Neural progenitor cell (in vitro differentiated cells): ENCODE measurements around the gene MCMBP. TPM values are rescaled to one million over a fixed set of nuclear protein-coding genes. Genes with fewer than 3 reads are reported as not detected.
A peak's percentile ranks its signal among the peaks of the same experiment; 100 is the strongest.

Source experiments
- DNase-seq: peaks from one replicate; pipeline ENCODE4 v3.0.0-alpha.2; 2016; ENCODE audit warnings: low spot score
- H2AFZ ChIP-seq: fragments of 200-600 bp; sonication (generic); replicated peaks from 2 replicates; pipeline ENCODE4 v1.6.1; 2016; ENCODE audit warnings: antibody characterized with exemption
- H3F3A ChIP-seq: fragments of 200-600 bp; sonication (generic); 2 replicates; pipeline ENCODE4 v1.6.1; 2016; ENCODE audit warnings: antibody characterized with exemption, low read depth
- H3K27ac ChIP-seq: fragments of 200-600 bp; sonication (generic); 2 replicates; pipeline ENCODE4 v1.5.1; 2016; ENCODE audit warnings: mild to moderate bottlenecking
- H3K27me3 ChIP-seq: fragments of 200-600 bp; sonication (generic); 2 replicates; pipeline ENCODE4 v1.6.1; 2016; ENCODE audit warnings: mild to moderate bottlenecking, moderate library complexity
- H3K36me3 ChIP-seq: fragments of 200-600 bp; sonication (generic); 2 replicates; pipeline ENCODE4 v1.5.1; 2016
- H3K4me1 ChIP-seq: fragments of 200-600 bp; sonication (generic); 2 replicates; pipeline ENCODE4 v1.6.1; 2016; ENCODE audit warnings: mixed run types
- H3K4me2 ChIP-seq: fragments of 200-600 bp; sonication (generic); 2 replicates; pipeline ENCODE4 v1.6.1; 2016
- H3K4me3 ChIP-seq: fragments of 200-600 bp; sonication (generic); 2 replicates; pipeline ENCODE4 v1.5.1; 2016
- H3K79me2 ChIP-seq: fragments of 200-600 bp; sonication (generic); 2 replicates; pipeline ENCODE4 v1.6.1; 2016; ENCODE audit warnings: low read depth
- H3K9ac ChIP-seq: fragments of 200-600 bp; sonication (generic); 2 replicates; pipeline ENCODE4 v1.6.1; 2016
- H3K9me3 ChIP-seq: fragments of 200-600 bp; sonication (generic); 2 replicates; pipeline ENCODE4 v1.5.1; 2016; ENCODE audit warnings: low read depth
- H4K20me1 ChIP-seq: fragments of 200-600 bp; sonication (generic); 2 replicates; pipeline ENCODE4 v1.6.1; 2016; ENCODE audit warnings: low read depth
- H3K27ac Mint-ChIP-seq: 3 replicates; pipeline ENCODE4 v1.8.0; 2021; ENCODE audit warnings: mixed read lengths
- H3K27me3 Mint-ChIP-seq: 2 replicates; pipeline ENCODE4 v1.8.0; 2022; ENCODE audit warnings: low read depth, mild to moderate bottlenecking, inconsistent platforms, moderate library complexity, mixed read lengths; ENCODE audit not compliant: insufficient read depth
- H3K36me3 Mint-ChIP-seq: 3 replicates; pipeline ENCODE4 v1.8.0; 2021; ENCODE audit warnings: mixed read lengths
- H3K4me1 Mint-ChIP-seq: 3 replicates; pipeline ENCODE4 v1.8.0; 2021; ENCODE audit warnings: mixed read lengths
- H3K4me3 Mint-ChIP-seq: 3 replicates; pipeline ENCODE4 v1.8.0; 2021; ENCODE audit warnings: mild to moderate bottlenecking, moderate library complexity, mixed read lengths
- H3K9me3 Mint-ChIP-seq: 3 replicates; pipeline ENCODE4 v1.8.0; 2020; ENCODE audit warnings: mixed read lengths
- EZH2 ChIP-seq: fragments of 200-600 bp; sonication (generic); IDR thresholded peaks from 2 replicates; pipeline ENCODE4 v1.6.1; 2017; ENCODE audit warnings: antibody characterized with exemption, mild to moderate bottlenecking, moderate library complexity
- EZH2phosphoT487 ChIP-seq: fragments of 200-600 bp; sonication (generic); IDR thresholded peaks from 2 replicates; pipeline ENCODE4 v1.6.1; 2017; ENCODE audit warnings: antibody characterized with exemption
- total RNA-seq: library from RNA; depleted of rRNA; stranded (reverse); fragments of >200 nt; gene quantifications from 2 replicates; pipeline ENCODE4 v1.2.3, GENCODE V29; 2015; ENCODE audit warnings: low replicate concordance
- TF ChIP-seq, protein P1 (sequence below): fragments of 200-600 bp; sonication (generic); IDR thresholded peaks from 2 replicates; pipeline ENCODE4 v1.5.1; 2017; ENCODE audit warnings: antibody characterized with exemption, mild to moderate bottlenecking

MCMBP gene
- total RNA-seq, 1 donor from 2014 or later: 86.3 TPM

DNA sequence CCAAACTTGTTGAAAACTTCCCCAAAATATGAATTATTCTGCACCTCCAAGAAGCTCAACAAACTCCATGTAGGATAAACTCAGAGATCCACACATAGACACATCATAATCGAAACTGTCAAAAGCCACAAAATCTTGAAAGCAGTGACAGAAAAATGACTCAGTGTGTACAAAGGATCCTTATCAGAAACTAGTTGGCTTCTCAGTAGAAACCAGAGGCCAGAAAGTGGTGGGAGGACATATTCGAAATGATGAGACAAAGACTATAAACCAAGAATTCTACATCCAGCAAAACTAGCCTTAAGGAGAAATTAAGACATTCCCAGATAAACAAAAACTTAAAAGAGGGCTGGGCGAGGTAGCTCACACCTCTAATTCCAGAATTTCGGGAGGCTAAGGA is 38.5 kb downstream of the MCMBP start:
- H3K4me3 ChIP-seq: no peak overlapping the region
- no peak overlapping the region for H2AFZ ChIP-seq
- no peaks in the 10 kb centered on the region for H3K9me3 ChIP-seq
- no peaks in the 10 kb centered on the region for H4K20me1 ChIP-seq
- peaks cover 3% of the 10 kb centered on the region for H3K4me1 Mint-ChIP-seq
- H3K4me3 Mint-ChIP-seq: no peak overlapping the region
- TF ChIP-seq EZH2phosphoT487 (no peak), EZH2 (no peak)
- TF ChIP-seq, protein P1, sequence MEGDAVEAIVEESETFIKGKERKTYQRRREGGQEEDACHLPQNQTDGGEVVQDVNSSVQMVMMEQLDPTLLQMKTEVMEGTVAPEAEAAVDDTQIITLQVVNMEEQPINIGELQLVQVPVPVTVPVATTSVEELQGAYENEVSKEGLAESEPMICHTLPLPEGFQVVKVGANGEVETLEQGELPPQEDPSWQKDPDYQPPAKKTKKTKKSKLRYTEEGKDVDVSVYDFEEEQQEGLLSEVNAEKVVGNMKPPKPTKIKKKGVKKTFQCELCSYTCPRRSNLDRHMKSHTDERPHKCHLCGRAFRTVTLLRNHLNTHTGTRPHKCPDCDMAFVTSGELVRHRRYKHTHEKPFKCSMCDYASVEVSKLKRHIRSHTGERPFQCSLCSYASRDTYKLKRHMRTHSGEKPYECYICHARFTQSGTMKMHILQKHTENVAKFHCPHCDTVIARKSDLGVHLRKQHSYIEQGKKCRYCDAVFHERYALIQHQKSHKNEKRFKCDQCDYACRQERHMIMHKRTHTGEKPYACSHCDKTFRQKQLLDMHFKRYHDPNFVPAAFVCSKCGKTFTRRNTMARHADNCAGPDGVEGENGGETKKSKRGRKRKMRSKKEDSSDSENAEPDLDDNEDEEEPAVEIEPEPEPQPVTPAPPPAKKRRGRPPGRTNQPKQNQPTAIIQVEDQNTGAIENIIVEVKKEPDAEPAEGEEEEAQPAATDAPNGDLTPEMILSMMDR: no peak
- H3K36me3 Mint-ChIP-seq: peaks cover 58% of the 10 kb centered on the region
- no peak overlapping the region for H3K9ac ChIP-seq
- no peaks in the 10 kb centered on the region for H3K9me3 Mint-ChIP-seq
- H3K79me2 ChIP-seq: no peaks in the 10 kb centered on the region
- H3K27me3 ChIP-seq: no peaks in the 10 kb centered on the region
- no peaks in the 10 kb centered on the region for H3K4me1 ChIP-seq
- peaks cover 29% of the 10 kb centered on the region for H3K36me3 ChIP-seq
- no peak overlapping the region for H3K4me2 ChIP-seq
- no peak for DNase-seq
- H3F3A ChIP-seq: peaks cover 24% of the 10 kb centered on the region
- H3K27ac Mint-ChIP-seq: no peak overlapping the region
- no peak overlapping the region for H3K27ac ChIP-seq
- peaks cover 2% of the 10 kb centered on the region for H3K27me3 Mint-ChIP-seq

GRCh38 chr10:119832951-119833350 is 39.7 kb downstream of the MCMBP start:
- no peaks in the 10 kb centered on the region for H3K9me3 ChIP-seq
- no peaks in the 10 kb centered on the region for H3K79me2 ChIP-seq
- H3K27me3 ChIP-seq: no peaks in the 10 kb centered on the region
- H3K4me2 ChIP-seq: no peak overlapping the region
- H2AFZ ChIP-seq: no peak overlapping the region
- H3F3A ChIP-seq: peaks cover 36% of the 10 kb centered on the region
- peaks cover 4% of the 10 kb centered on the region for H4K20me1 ChIP-seq
- TF ChIP-seq, protein P1: no peak
- no peak for TF ChIP-seq EZH2phosphoT487
- no peak for TF ChIP-seq EZH2
- Mint-ChIP-seq H3K4me1 (no peaks in the 10 kb centered on the region), H3K36me3 (peaks cover 51% of the 10 kb centered on the region), H3K4me3 (no peak overlapping the region), H3K27ac (no peak overlapping the region), H3K9me3 (no peaks in the 10 kb centered on the region), H3K27me3 (peaks cover 2% of the 10 kb centered on the region)
- no peak overlapping the region for H3K4me3 ChIP-seq
- no peaks in the 10 kb centered on the region for H3K4me1 ChIP-seq
- peaks cover 20% of the 10 kb centered on the region for H3K36me3 ChIP-seq
- H3K9ac ChIP-seq: no peak overlapping the region
- no peak overlapping the region for H3K27ac ChIP-seq
- DNase-seq: no peak

GRCh38 chr10:119831656-119832055 is 41.0 kb downstream of the MCMBP start:
- no peak overlapping the region for H3K4me2 ChIP-seq
- H2AFZ ChIP-seq: no peak overlapping the region
- H4K20me1 ChIP-seq: peaks cover 4% of the 10 kb centered on the region
- peaks cover 20% of the 10 kb centered on the region for H3K36me3 ChIP-seq
- H3K9ac ChIP-seq: no peak overlapping the region
- Mint-ChIP-seq H3K4me3 (no peak overlapping the region), H3K9me3 (no peaks in the 10 kb centered on the region), H3K36me3 (peaks cover 55% of the 10 kb centered on the region), H3K4me1 (no peaks in the 10 kb centered on the region), H3K27ac (no peak overlapping the region), H3K27me3 (peaks cover 2% of the 10 kb centered on the region)
- no peaks in the 10 kb centered on the region for H3K79me2 ChIP-seq
- no peaks in the 10 kb centered on the region for H3K27me3 ChIP-seq
- no peaks in the 10 kb centered on the region for H3K4me1 ChIP-seq
- no peak overlapping the region for H3K4me3 ChIP-seq
- H3K9me3 ChIP-seq: no peaks in the 10 kb centered on the region
- TF ChIP-seq EZH2 (no peak), EZH2phosphoT487 (no peak)
- TF ChIP-seq, protein P1: no peak
- DNase-seq: no peak
- H3F3A ChIP-seq: peaks cover 49% of the 10 kb centered on the region
- peak overlapping the region; percentile 40 for H3K27ac ChIP-seq
